ENCODE results near the gene TMPRSS2. TPM values are rescaled to one million over a fixed set of nuclear protein-coding genes. Genes with fewer than 3 reads are reported as not detected.

TMPRSS2 gene
- total RNA-seq, 1 donor from 2014 or later, result 0.61 TPM

DNA sequence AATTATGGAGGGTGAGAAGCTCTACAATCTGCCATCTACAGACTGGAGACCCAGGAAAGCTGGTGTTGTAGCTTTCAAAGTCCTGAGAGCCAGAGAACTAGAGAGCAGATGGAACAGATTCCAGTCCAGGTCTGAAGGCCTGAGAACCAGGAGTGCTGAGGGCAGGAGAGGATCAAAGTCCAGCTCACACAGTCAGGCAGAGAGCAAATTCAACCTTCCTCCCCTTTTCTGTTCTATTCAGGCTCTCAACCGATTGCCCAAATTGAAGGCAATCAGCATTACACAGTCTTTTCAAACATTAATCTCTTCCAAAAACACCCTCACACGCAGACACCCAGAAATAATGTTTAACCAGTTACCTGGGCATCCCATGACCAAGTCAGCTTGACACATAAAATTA, 2.5 kb upstream of the TMPRSS2 start:
- no peak for DNase-seq (ENCODE audit: low spot score)

DNA sequence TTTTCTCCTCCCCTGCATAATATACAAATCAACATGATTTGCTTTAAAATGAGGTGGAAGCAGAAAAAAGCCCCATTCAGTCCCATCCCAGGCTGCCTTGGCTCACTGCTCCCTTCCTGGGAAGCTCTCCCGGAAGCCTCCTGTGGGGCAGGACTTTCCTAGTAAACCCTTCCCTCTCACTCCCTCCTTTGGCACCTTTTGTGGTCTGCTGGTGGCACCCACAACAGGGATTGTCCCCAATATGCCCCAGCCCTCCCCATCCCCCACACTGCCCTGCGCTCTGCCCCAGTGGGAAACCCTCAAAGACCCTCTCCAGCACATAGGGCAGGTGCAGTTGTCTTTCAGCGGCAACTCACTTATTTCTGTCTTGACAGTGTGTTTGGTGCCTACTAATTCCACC, 1.8 kb upstream of the TMPRSS2 start:
- no peak for DNase-seq (ENCODE audit: low spot score)

DNA sequence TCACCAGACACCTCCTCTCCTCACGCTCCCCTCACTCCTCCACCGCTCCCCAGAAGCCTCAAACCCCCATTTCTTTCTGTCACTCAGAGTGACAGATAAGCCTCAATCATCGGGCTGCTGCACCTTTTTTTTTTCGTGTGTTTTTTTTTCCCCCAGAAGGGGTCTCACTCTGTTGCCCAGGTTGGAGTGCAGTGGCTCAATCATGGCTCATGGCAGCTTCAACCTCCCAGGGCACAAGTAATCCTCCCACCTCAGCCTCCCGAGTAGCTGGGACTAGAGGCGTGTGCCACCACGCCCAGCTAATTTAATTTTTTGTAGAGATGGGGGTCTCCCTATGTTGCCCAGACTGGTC, 1.2 kb upstream of the TMPRSS2 start:
- no peak for DNase-seq (ENCODE audit: low spot score)

DNA sequence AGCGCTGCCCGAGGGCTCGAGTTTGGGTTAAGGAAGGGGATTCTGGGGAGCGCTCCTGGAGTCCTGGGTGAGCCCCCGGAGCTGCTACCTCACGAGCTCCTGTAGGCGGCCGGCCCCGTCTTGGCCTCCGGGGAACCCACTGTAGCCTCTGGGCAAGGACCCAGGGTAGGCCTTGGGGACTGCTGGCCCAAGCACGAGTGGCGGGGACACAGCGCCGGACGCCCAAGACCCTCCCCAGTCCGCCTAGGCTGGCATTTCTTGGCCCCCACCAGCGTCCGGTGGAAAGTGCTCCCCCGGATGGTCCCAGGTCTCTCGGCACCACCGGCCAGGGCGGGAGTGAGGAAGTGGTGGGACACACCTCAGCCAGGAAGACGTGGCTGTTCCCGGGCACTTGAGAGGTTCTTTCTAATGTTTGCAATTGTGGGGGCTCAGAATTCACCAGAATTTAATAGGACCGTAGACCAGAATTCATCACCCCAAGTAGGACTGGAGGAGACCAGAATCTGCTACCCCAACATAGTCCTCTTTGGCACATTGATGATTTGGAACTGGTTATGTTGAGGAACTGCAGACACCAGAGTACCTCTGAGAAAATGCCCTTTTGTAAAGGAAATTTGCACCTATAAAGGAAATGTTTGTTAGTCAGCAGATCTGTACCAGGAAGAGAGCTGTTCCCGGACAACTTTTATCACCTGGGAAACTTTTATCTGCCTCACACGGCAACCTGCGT, 622 bp upstream of the TMPRSS2 start:
- DNase-seq (ENCODE audit: low spot score), result no peak

DNA sequence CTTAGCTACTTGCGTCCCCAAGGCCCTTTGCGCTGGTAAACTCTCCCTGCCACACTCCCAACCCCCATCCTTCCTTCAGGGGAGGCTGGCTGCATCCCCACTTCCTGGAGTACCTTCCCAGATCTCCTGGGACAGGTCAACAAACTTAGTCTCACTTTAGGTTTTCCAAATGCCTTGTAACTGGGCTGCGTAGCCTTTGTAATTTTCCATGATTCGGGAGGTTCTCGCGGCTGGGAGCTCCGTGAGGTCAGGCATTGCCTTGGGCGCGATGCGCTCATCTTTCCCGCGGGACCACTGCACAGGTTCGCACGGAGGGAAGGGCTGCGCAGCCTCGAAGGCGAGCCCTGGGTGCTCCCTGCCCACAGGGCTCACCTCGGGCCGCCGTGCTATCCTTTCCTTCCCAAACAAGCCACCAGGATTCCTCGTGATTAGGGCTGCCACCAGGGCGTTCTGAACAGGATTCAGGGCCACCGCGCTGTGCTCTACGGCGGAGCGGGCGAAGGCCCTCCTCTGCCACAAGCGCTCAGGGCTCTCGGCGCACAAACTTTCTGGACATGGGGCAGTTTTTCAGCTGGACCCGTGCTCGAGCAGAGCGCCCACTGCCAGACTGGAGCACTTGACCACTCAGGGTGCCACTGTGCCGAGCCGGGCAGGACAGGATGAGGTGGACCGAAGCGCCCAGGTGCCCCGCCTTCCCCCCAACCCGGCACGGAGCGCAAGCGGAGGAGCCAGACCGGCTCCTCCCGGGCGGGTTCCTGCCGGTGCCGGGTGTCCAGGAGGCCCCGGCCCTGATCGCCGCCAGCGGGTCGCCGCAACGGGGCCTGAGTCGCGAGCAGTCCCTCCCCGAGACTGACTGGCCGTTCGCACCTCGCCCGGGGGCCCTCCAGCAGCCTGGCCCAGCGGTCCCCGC, 1.1 kb downstream of the TMPRSS2 start:
- no peak for DNase-seq (ENCODE audit: low spot score)

GRCh38 chr21:41506005-41506594, 1.9 kb downstream of the TMPRSS2 start:
- DNase-seq (ENCODE audit: low spot score), result no peak

DNA sequence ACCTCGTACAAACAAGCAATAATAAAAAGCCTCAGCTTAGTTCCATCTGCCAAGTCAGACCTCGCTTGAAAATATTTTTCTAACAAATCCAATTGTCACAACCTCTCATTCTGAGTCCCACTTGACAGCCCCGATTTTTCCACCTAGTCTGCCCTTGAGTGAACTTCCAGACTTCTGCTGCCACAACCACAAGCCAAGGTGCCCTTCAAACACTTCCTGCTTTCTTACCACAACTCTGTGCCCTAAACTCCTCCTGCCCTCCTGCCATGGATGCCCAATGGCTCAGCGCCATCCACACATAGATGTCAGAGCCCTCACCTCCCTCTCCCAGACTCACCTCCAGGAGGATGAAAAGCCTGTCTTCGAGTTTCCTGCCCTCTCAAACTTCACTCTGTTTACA, 3.9 kb downstream of the TMPRSS2 start:
- DNase-seq (ENCODE audit: low spot score), result no peak

- DNase-seq (ENCODE audit: low spot score), result no peak
These were observed 4.6 kb downstream of the TMPRSS2 start for GRCh38 chr21:41503331-41503730.

GRCh38 chr21:41501919-41502318, 6.0 kb downstream of the TMPRSS2 start:
- DNase-seq (ENCODE audit: low spot score), result no peak

- DNase-seq (ENCODE audit: low spot score), result no peak
These were observed 7.0 kb downstream of the TMPRSS2 start for GRCh38 chr21:41500931-41501381.

- DNase-seq (ENCODE audit: low spot score), result no peak
These were observed 7.6 kb downstream of the TMPRSS2 start for GRCh38 chr21:41500363-41500762.

- no peak for DNase-seq (ENCODE audit: low spot score)
These were observed 8.0 kb downstream of the TMPRSS2 start for GRCh38 chr21:41499920-41500319.

- no peak for DNase-seq (ENCODE audit: low spot score)
These were observed 10.2 kb downstream of the TMPRSS2 start for GRCh38 chr21:41497788-41498187.

- DNase-seq (ENCODE audit: low spot score), result no peak
These were observed 10.9 kb downstream of the TMPRSS2 start for GRCh38 chr21:41497008-41497407.

DNA sequence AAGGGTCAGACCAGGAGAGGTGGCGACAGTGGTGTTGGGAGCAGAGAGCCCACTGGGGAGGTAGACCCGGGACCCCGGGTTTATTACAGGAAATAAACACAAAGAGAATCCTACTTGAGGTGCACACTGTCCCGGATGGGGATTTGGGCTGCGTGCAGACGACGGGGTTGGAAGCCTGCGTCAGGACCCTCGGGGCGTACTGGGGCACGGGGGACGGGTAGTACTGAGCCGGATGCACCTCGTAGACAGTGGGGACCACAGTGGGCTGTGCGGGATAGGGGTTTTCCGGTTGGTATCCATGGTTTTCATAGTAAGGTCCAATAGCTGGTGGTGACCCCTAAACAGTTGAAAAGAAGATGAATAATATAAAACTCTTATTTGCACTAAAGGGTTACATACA, 13.7 kb downstream of the TMPRSS2 start:
- no peak for DNase-seq (ENCODE audit: low spot score)

DNA sequence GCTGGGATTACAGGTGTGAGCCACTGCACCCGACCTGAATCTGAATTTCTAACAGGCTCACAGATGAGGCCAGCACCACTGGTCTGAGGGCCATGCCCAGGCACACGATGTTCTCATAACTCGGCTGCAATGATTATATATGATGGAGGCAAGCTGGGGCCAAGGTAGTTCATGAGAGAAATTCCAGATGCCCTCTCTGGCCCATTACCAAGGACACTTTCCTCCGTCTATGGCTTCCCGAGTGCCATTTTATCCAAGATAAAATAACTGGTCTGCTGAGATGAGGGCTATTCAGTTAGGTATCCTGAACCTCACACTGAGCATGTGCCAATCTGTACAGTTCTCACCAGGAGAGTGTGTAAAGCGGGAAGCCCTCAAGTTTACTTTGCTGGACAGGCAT, 16.5 kb downstream of the TMPRSS2 start:
- DNase-seq (ENCODE audit: low spot score), result no peak

DNA sequence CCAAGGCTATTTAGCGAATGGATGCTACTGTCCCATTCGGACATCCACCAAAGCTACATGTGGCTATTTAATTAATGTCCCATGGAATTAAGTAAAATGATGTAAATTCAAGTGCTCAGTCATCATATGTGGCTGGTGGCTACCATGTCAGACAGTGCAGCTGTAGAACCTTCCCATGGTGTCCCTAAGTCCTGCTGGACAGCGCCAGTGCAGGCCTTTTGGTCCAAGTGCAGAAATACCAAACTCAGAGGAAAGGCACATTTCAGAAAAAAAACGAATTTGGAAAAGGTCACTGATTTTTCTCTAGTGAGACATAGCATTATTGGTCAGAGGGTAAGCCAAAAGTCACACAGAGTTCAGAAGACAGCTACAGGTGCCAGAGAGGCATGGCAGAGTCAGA, 17.6 kb downstream of the TMPRSS2 start:
- DNase-seq (ENCODE audit: low spot score), result no peak

DNA sequence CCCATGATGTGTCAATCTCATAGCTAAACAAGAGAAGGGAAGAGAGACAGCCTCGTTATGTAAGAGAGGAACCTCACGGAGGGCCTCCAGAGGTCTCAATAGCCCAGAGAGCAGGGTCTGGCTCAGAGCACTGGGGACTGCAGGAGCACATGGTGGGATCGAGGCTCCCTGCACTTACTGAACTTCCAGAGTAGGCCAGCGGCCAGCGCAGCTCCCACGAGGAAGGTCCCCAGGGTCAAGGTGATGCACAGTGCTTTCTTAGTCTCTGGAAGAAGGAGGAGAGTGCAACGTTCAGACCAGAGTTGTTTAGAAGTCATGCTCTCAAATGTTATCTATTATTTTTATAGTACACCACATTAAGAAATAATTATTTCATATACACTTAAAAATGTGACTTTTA, 18.6 kb downstream of the TMPRSS2 start:
- no peak for DNase-seq (ENCODE audit: low spot score)

DNA sequence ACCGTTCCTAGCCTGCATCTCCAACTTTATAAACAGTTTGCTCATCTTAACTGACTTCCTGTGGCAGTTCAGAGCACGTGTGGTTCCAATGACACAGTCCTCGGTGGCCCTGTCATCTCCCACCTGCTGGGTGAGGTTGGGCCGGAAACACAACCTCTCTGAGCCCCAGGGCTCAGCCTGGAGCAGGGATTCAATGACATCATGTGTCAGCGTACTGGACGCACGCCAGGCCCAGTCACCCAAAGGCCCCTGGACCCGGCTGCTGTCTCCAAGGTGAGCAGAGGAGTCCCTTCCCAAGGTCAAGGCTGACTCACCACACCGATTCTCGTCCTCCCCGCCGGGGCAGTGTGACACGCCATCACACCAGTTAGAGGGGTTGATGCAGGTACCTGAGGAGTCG, 19.9 kb downstream of the TMPRSS2 start:
- no peak for DNase-seq (ENCODE audit: low spot score)

GRCh38 chr21:41487082-41487481, 20.9 kb downstream of the TMPRSS2 start:
- no peak for DNase-seq (ENCODE audit: low spot score)

- DNase-seq (ENCODE audit: low spot score), result no peak
These were observed 24.0 kb downstream of the TMPRSS2 start for GRCh38 chr21:41483973-41484372.

DNA sequence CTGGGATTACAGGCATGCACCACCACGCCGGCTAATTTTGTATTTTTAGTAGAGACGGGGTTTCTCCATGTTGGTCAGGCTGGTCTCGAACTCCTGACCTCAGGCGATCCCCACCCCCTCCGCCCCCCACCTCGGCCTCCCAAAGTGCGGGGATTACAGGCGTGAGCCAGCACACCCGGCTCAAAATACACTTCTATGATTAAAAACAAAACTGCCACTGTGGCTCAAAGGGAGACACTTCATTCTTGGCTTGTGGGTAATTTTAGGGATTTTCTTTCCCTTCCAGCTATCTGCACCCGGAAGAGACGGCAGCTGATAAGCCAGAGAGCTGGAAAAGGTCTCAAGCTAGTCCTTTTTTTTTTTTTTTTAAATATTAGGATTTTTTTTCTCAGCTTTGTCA, 24.5 kb downstream of the TMPRSS2 start:
- DNase-seq (ENCODE audit: low spot score), result no peak
